DMS 273 treated with DMSO at 0.1 percent for 48 hours (cell line): ENCODE data around the gene MYO1A.

Experiments
- DNase-seq: peaks from one replicate; lab custom pipeline; 2025; lab: John Stamatoyannopoulos, UW

Gene MYO1A

GRCh38 chr12:57012600-57013465, 37.1 kb downstream of the MYO1A start:
- DNase-seq, result no peak

GRCh38 chr12:57011438-57012424, 38.2 kb downstream of the MYO1A start:
- DNase-seq, result no peak

- DNase-seq, result no peak
These were observed 39.2 kb downstream of the MYO1A start for GRCh38 chr12:57010627-57011247.

GRCh38 chr12:57009949-57010626, 39.8 kb downstream of the MYO1A start:
- no peak for DNase-seq

- peak; percentile 44 for DNase-seq
These were observed 41.8 kb downstream of the MYO1A start for GRCh38 chr12:57008178-57008577.

GRCh38 chr12:57006809-57007475, 43.0 kb downstream of the MYO1A start:
- no peak for DNase-seq

- DNase-seq, result no peak
These were observed 43.7 kb downstream of the MYO1A start, which contains the start of gene ZBTB39 for GRCh38 chr12:57005980-57006808. Gene ZBTB39 (minus strand): TSS chr12:57006546. CDS start chr12:57004917, 1,629 bp downstream.

- no peak for DNase-seq
These were observed 45.3 kb downstream of the MYO1A start for GRCh38 chr12:57004651-57005050.

GRCh38 chr12:57003395-57003794, 46.5 kb downstream of the MYO1A start:
- no peak for DNase-seq

- DNase-seq, result no peak
These were observed 48.5 kb downstream of the MYO1A start for GRCh38 chr12:57001448-57001906.

GRCh38 chr12:57000393-57000792, 49.5 kb downstream of the MYO1A start:
- no peak for DNase-seq

GRCh38 chr12:56999456-56999855, 50.5 kb downstream of the MYO1A start:
- no peak for DNase-seq

GRCh38 chr12:56998981-56999380, 50.9 kb downstream of the MYO1A start:
- DNase-seq, result no peak

- no peak for DNase-seq
These were observed 51.6 kb downstream of the MYO1A start for GRCh38 chr12:56998316-56998715.

- DNase-seq, result no peak
These were observed 53.0 kb downstream of the MYO1A start for GRCh38 chr12:56996793-56997545.

- DNase-seq, result no peak
These were observed 53.9 kb downstream of the MYO1A start for GRCh38 chr12:56995930-56996496.

- DNase-seq, result no peak
These were observed 54.6 kb downstream of the MYO1A start for GRCh38 chr12:56995201-56995929.

- DNase-seq, result no peak
These were observed 55.6 kb downstream of the MYO1A start for GRCh38 chr12:56994231-56994746.
